HepG2 (cell line): ENCODE data around the gene NDUFB7. TPM values are rescaled to one million over a fixed set of nuclear protein-coding genes. Genes with fewer than 3 reads are reported as not detected.

Experiments
- ADNP ChIP-seq: sonication (generic); formaldehyde crosslinking; IDR thresholded peaks from 2 replicates; pipeline ENCODE4 v1.4.0; 2020; ENCODE audit warnings: missing genetic modification reagents
- ASH2L ChIP-seq: fragments of 300-600, 200-600 bp; sonication (generic); IDR thresholded peaks from 2 replicates; pipeline ENCODE4 v1.7.0; 2017; ENCODE audit warnings: low read depth, mild to moderate bottlenecking, moderate library complexity, mixed read lengths, low read length; ENCODE audit not compliant: insufficient read length
- ETV5 ChIP-seq: IDR thresholded peaks from 2 replicates; pipeline ENCODE4 v1.6.1; 2018; ENCODE audit warnings: missing biosample characterization, missing genetic modification reagents, inconsistent platforms, borderline replicate concordance
- FOXC1 ChIP-seq: sonication (generic); formaldehyde crosslinking; IDR thresholded peaks from 2 replicates; pipeline ENCODE4 v1.8.0; 2022; ENCODE audit warnings: mild to moderate bottlenecking, missing genetic modification reagents, borderline replicate concordance
- HDAC1 ChIP-seq: sonication (generic); formaldehyde crosslinking; IDR thresholded peaks from 2 replicates; pipeline ENCODE4 v1.5.1; 2020; ENCODE audit warnings: mild to moderate bottlenecking, missing genetic modification reagents
- KDM5B ChIP-seq: sonication (generic); formaldehyde crosslinking; IDR thresholded peaks from 2 replicates; pipeline ENCODE4 v1.4.0; 2020; ENCODE audit warnings: missing genetic modification reagents, mild to moderate bottlenecking, borderline replicate concordance
- KDM6A ChIP-seq: IDR thresholded peaks from 2 replicates; pipeline ENCODE4 v1.6.1; 2016; ENCODE audit warnings: low read depth
- MED8 ChIP-seq: sonication (generic); formaldehyde crosslinking; IDR thresholded peaks from 2 replicates; pipeline ENCODE4 v1.8.1; 2023; ENCODE audit warnings: mild to moderate bottlenecking, missing genetic modification reagents; ENCODE audit not compliant: insufficient replicate concordance
- SOX6 ChIP-seq, 2 experiments: fragments of 450-650 bp in 1 of 2; sonication (generic) in 1 of 2; formaldehyde crosslinking in 1 of 2; IDR thresholded peaks; 2 replicates each; pipeline versions ENCODE4 v1.4.0 to v1.6.1; 2017 to 2020; ENCODE audit warnings: antibody characterized with exemption in 1 of 2, mild to moderate bottlenecking in 1 of 2, missing genetic modification reagents in 1 of 2
- SUZ12 ChIP-seq: fragments of 150-350 bp; IDR thresholded peaks from 2 replicates; pipeline ENCODE4 v1.6.1; 2014; ENCODE audit warnings: low read depth, low read length
- ZFP1 ChIP-seq: IDR thresholded peaks from 2 replicates; pipeline ENCODE4 v1.6.1; 2016
- ZNF292 ChIP-seq: sonication (generic); formaldehyde crosslinking; IDR thresholded peaks from 2 replicates; pipeline ENCODE4 v1.8.1; 2022; ENCODE audit warnings: mild to moderate bottlenecking, low read depth, missing genetic modification reagents, borderline replicate concordance
- ZNF749 ChIP-seq: sonication (generic); formaldehyde crosslinking; IDR thresholded peaks from 2 replicates; pipeline ENCODE4 v1.8.0; 2022; ENCODE audit warnings: mild to moderate bottlenecking, missing genetic modification reagents, moderate library complexity, borderline replicate concordance
- ZNF75D ChIP-seq: sonication (generic); formaldehyde crosslinking; IDR thresholded peaks from 2 replicates; pipeline ENCODE4 v1.8.1; 2023; ENCODE audit warnings: missing genetic modification reagents, mild to moderate bottlenecking, borderline replicate concordance
- polyA plus RNA-seq, 8 experiments: library from polyadenylated mRNA; depleted of rRNA in 3 of 8; stranded (reverse) in 7 of 8; unstranded in 1 of 8; fragments of >200 nt; fragmentation: Illumina TruSeq in 4 of 8; extraction: Trizol in 4 of 8; gene quantifications; 2 replicates each; pipeline versions ENCODE4 v1.2.1 to v1.2.3, GENCODE V29; 2011 to 2016; ENCODE audit warnings: low read depth in 4 of 8, missing spikeins in 1 of 8, mixed read lengths in 1 of 8; ENCODE audit not compliant: insufficient read depth in 1 of 8
- total RNA-seq, 5 experiments: library from RNA; depleted of rRNA; stranded (reverse); fragments of >200 nt; fragmentation: Illumina TruSeq; extraction: Trizol; gene quantifications; 2 replicates each; pipeline ENCODE4 v1.2.3, GENCODE V29; 2016; ENCODE audit warnings: low read depth in 1 of 5
- TF ChIP-seq, protein P1 (sequence below): sonication (generic); formaldehyde crosslinking; IDR thresholded peaks from 2 replicates; pipeline ENCODE4 v1.4.0; 2020; ENCODE audit warnings: mild to moderate bottlenecking, missing genetic modification reagents
- TF ChIP-seq, protein P2 (sequence below), 2 experiments: sonication (generic) in 1 of 2; formaldehyde crosslinking in 1 of 2; IDR thresholded peaks; 2 replicates each; pipeline versions ENCODE4 v1.4.0 to v1.6.1; 2018 to 2020; ENCODE audit warnings: missing genetic modification reagents in 2 of 2, borderline replicate concordance in 1 of 2, low read depth in 1 of 2, mild to moderate bottlenecking in 1 of 2, missing biosample characterization in 1 of 2
- TF ChIP-seq, protein P3 (sequence below): sonication (generic); formaldehyde crosslinking; IDR thresholded peaks from 2 replicates; pipeline ENCODE4 v1.8.0; 2022; ENCODE audit warnings: low read depth, missing genetic modification reagents

NDUFB7 gene
- total and polyA plus RNA-seq, 2 of the 13 experiments (the other 11 are each of a cell fraction or from before 2014, with no cell fraction given): 156 to 198 TPM

DNA sequence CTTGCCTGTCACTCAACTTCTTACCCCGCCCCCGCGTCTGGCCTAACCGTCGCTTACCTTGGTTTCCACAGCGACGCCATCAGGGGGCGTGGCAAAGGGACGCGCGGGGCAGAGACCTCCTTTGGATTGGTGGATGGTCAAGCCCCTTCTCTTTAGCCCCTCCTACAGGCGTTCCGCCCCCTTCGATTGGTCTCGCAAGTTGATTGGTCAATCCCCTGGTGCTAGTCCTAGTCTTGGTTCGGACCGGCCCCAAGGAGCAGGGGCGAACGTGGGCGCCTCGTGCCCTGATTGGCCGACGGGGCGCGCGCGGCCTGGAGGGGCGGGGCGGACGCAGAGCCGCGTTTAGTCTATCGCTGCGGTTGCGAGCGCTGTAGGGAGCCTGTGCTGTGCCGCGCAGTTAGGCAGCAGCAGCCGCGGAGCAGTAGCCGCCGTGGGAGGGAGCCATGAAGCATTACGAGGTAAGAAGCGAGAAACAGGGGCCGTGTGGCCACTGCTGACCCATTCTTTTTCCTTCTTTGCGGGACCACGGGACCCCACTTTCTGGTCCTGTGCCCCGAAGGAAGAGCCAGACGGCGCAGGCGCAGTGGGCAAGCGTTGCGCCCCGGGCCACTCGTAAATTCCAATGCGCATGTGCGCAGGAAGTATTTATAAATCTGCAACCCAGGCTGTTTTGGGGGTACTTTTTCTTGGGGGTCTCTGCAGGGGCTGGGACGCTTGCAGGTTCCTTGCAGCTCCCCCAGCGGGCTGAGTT lies 42.4 kb downstream of the NDUFB7 start, which contains the start of gene TECR (continued):
- TF ChIP-seq, protein P1, sequence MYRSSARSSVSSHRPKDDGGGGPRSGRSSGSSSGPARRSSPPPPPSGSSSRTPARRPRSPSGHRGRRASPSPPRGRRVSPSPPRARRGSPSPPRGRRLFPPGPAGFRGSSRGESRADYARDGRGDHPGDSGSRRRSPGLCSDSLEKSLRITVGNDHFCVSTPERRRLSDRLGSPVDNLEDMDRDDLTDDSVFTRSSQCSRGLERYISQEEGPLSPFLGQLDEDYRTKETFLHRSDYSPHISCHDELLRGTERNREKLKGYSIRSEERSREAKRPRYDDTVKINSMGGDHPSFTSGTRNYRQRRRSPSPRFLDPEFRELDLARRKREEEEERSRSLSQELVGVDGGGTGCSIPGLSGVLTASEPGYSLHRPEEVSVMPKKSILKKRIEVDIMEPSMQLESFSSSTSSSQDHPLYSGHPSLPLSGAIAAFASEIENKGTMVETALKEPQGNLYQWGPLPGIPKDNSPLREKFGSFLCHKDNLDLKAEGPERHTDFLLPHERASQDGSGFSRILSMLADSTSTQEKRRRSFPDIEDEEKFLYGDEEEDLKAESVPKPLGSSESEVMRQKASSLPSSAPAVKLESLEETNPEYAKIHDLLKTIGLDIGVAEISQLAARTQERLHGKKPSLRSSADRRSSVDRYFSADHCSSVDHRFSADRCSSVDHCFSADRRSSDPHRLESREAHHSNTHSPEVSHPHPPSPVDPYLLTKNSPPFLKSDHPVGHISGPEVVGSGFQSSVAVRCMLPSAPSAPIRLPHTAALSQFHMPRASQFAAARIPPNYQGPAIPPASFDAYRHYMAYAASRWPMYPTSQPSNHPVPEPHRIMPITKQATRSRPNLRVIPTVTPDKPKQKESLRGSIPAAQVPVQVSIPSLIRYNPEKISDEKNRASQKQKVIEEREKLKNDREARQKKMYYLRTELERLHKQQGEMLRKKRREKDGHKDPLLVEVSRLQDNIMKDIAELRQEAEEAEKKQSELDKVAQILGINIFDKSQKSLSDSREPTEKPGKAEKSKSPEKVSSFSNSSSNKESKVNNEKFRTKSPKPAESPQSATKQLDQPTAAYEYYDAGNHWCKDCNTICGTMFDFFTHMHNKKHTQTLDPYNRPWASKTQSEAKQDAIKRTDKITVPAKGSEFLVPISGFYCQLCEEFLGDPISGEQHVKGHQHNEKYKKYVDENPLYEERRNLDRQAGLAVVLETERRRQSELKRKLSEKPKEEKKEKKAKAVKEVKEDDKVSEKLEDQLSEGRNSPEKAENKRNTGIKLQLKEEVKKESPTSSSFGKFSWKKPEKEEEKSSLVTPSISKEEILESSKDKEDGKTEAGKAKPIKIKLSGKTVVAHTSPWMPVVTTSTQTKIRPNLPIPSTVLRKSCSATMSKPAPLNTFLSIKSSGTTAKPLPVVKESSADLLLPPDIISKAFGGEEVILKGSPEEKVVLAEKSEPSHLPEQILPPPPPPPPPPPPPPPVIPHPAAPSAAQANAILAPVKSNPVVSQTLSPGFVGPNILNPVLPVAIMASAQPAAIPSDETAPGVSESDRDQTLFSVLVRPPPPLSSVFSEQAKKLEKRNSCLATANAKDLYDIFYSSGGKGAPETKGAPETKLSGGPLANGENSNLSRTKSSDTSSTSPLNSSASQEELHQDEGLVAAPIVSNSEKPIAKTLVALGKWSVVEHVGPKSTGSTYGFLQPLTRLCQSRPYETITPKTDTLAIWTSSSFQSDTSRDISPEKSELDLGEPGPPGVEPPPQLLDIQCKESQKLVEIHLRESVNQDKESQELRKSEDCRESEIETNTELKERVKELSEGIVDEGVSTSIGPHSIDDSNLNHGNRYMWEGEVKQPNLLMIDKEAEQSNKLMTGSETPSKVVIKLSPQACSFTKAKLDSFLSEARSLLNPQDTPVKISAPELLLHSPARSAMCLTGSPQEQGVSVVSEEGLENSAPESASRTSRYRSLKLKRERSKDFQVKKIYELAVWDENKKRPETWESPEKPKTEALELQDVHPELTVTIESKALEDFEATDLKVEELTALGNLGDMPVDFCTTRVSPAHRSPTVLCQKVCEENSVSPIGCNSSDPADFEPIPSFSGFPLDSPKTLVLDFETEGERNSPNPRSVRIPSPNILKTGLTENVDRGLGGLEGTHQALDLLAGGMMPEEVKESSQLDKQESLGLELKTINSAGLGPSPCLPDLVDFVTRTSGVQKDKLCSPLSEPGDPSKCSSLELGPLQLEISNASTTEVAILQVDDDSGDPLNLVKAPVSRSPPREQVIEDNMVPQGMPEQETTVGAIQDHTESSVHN (CRISPR knock-in tag): no peak
- TF ChIP-seq FOXC1 (CRISPR knock-in tag) (peak; percentile 92), ETV5 (CRISPR knock-in tag) (no peak), KDM6A (CRISPR knock-in tag) (no peak), ZNF292 (CRISPR knock-in tag) (no peak), SOX6 (IDR thresholded peaks at IDR 0.05) (no peak), SOX6 (CRISPR knock-in tag; IDR thresholded peaks at IDR 0.05) (peak; percentile 46; the same call in 1 of the 2 replicates), MED8 (peak; percentile 37), SUZ12 (no peak), ASH2L (peak; percentile 53), KDM5B (CRISPR knock-in tag) (peak; percentile 82; the same call in 1 of the 2 replicates), ADNP (CRISPR knock-in tag) (no peak), ZNF75D (CRISPR knock-in tag) (no peak), ZNF749 (CRISPR knock-in tag) (no peak), HDAC1 (CRISPR knock-in tag) (peak; percentile 73), ZFP1 (CRISPR knock-in tag) (no peak)
- TF ChIP-seq, protein P2, sequence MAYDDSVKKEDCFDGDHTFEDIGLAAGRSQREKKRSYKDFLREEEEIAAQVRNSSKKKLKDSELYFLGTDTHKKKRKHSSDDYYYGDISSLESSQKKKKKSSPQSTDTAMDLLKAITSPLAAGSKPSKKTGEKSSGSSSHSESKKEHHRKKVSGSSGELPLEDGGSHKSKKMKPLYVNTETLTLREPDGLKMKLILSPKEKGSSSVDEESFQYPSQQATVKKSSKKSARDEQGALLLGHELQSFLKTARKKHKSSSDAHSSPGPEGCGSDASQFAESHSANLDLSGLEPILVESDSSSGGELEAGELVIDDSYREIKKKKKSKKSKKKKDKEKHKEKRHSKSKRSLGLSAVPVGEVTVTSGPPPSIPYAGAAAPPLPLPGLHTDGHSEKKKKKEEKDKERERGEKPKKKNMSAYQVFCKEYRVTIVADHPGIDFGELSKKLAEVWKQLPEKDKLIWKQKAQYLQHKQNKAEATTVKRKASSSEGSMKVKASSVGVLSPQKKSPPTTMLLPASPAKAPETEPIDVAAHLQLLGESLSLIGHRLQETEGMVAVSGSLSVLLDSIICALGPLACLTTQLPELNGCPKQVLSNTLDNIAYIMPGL (CRISPR knock-in tag; IDR thresholded peaks at IDR 0.05; ENCODE audit: borderline replicate concordance in 1 of 2, low read depth in 1 of 2): peak in 1 of 2 experiments; percentile 49; a peak in 3 of 4 replicates
- TF ChIP-seq, protein P3, sequence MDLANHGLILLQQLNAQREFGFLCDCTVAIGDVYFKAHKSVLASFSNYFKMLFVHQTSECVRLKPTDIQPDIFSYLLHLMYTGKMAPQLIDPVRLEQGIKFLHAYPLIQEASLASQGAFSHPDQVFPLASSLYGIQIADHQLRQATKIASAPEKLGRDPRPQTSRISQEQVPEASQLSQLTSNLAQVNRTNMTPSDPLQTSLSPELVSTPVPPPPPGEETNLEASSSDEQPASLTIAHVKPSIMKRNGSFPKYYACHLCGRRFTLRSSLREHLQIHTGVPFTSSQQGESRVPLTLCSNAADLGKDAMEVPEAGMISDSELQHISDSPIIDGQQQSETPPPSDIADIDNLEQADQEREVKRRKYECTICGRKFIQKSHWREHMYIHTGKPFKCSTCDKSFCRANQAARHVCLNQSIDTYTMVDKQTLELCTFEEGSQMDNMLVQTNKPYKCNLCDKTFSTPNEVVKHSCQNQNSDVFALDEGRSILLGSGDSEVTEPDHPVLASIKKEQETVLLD (CRISPR knock-in tag): no peak
